ENCODE results near the gene COX19.

GRCh38 chr7:934469-935163 lies 40.7 kb downstream of the COX19 start:
- no peak for TF ChIP-seq CTCF (IDR thresholded peaks at IDR 0.05)
- no peak for TF ChIP-seq POLR2A (IDR thresholded peaks at IDR 0.05)
- TF ChIP-seq POLR2AphosphoS5 (IDR thresholded peaks at IDR 0.05; ENCODE audit: insufficient read depth in 1 of 2, low read depth in 1 of 2) = no peak
